IMR-90 (cell line): Measurements from ENCODE around the gene NLGN1. TPM values are rescaled to one million over a fixed set of nuclear protein-coding genes. Genes with fewer than 3 reads are reported as not detected.

Source experiments
- ATAC-seq: fragments of 200-7000 bp; cut with Tn5 transposase; 2 replicates; pipeline ENCODE4 v1.9.1; 2020; ENCODE audit warnings: low read depth, mild to moderate bottlenecking, moderate library complexity
- BruUV-seq: library from RNA; stranded (reverse); fragments of 400-500 nt; replicated peaks from 2 replicates; lab custom pipeline; 2021; lab: Mats Ljungman, UMichigan
- CTCF ChIA-PET: fragments of 300-600 bp; formaldehyde crosslinking; extraction: SDS; loops from one replicate; lab custom pipeline; 2021; ENCODE audit warnings: antibody characterized with exemption; lab: Yijun Ruan, JAX
- POLR2A ChIA-PET: fragments of 300-600 bp; sonication (Branson Sonifier 250); formaldehyde crosslinking; loops from one replicate; lab custom pipeline; 2022; ENCODE audit warnings: antibody characterized with exemption; ENCODE audit not compliant: unreplicated experiment; lab: Charles Lee
- DNase-seq: peaks from one replicate; pipeline ENCODE4 v3.0.0; 2013
- H2AFZ ChIP-seq: replicated peaks from 2 replicates; pipeline ENCODE3; 2013; ENCODE audit warnings: low read length, mild to moderate bottlenecking; ENCODE audit not compliant: poor library complexity
- H2AK5ac ChIP-seq: 2 replicates; pipeline ENCODE4 v1.6.1; 2013; ENCODE audit warnings: low read depth, low read length, inconsistent platforms
- H2AK9ac ChIP-seq: replicated peaks from 2 replicates; pipeline ENCODE3; 2013; ENCODE audit warnings: mild to moderate bottlenecking, low read depth, low read length, moderate library complexity; ENCODE audit not compliant: poor library complexity
- H2BK120ac ChIP-seq: 2 replicates; pipeline ENCODE4 v1.6.1; 2013; ENCODE audit warnings: low read depth, low read length, inconsistent platforms
- H2BK15ac ChIP-seq: 3 replicates; pipeline ENCODE4 v1.6.1; 2013; ENCODE audit warnings: low read depth, low read length, inconsistent platforms
- H2BK20ac ChIP-seq: 2 replicates; pipeline ENCODE4 v1.6.1; 2013; ENCODE audit warnings: low read depth, mild to moderate bottlenecking, inconsistent platforms, low read length, moderate library complexity
- H2BK5ac ChIP-seq: 2 replicates; pipeline ENCODE4 v1.6.1; 2013; ENCODE audit warnings: mild to moderate bottlenecking, low read depth, low read length, inconsistent platforms; ENCODE audit not compliant: poor library complexity, severe bottlenecking
- H3K14ac ChIP-seq: replicated peaks from 2 replicates; pipeline ENCODE4 v1.6.1; 2013; ENCODE audit warnings: low read depth, low read length, inconsistent platforms
- H3K18ac ChIP-seq: 2 replicates; pipeline ENCODE4 v1.6.1; 2013; ENCODE audit warnings: low read depth, low read length, control low read depth
- H3K23ac ChIP-seq: 2 replicates; pipeline ENCODE4 v1.6.1; 2013; ENCODE audit warnings: low read depth, low read length, inconsistent platforms
- H3K27ac ChIP-seq: 2 replicates; pipeline ENCODE4 v1.5.1; 2013; ENCODE audit warnings: mild to moderate bottlenecking, control low read depth, low read length; ENCODE audit not compliant: insufficient read depth
- H3K27me3 ChIP-seq: 2 replicates; pipeline ENCODE4 v1.6.1; 2013; ENCODE audit warnings: low read length; ENCODE audit not compliant: control insufficient read depth, insufficient read depth
- H3K36me3 ChIP-seq: 2 replicates; pipeline ENCODE4 v1.6.1; 2013; ENCODE audit warnings: low read length, mixed read lengths; ENCODE audit not compliant: control insufficient read depth, insufficient read depth
- H3K4ac ChIP-seq: 2 replicates; pipeline ENCODE4 v1.6.1; 2013; ENCODE audit warnings: low read depth, low read length, inconsistent platforms
- H3K4me1 ChIP-seq: 2 replicates; pipeline ENCODE4 v1.6.1; 2013; ENCODE audit warnings: low read length, mixed read lengths; ENCODE audit not compliant: control insufficient read depth, insufficient read depth
- H3K4me2 ChIP-seq: 2 replicates; pipeline ENCODE4 v1.6.1; 2013; ENCODE audit warnings: low read depth, mild to moderate bottlenecking, control low read depth, low read length, moderate library complexity
- H3K4me3 ChIP-seq: 2 replicates; pipeline ENCODE4 v1.5.1; 2013; ENCODE audit warnings: low read depth, mild to moderate bottlenecking, control low read depth, low read length, moderate library complexity; ENCODE audit not compliant: insufficient read depth
- H3K56ac ChIP-seq: 2 replicates; pipeline ENCODE4 v1.6.1; 2013; ENCODE audit warnings: low read length, inconsistent platforms; ENCODE audit not compliant: insufficient read depth; ENCODE audit errors: extremely low read depth
- H3K79me1 ChIP-seq, 2 experiments: 2 replicates each; pipeline ENCODE4 v1.6.1; 2013; ENCODE audit warnings: low read length in 2 of 2, inconsistent platforms in 1 of 2, low read depth in 1 of 2
- H3K9ac ChIP-seq: 2 replicates; pipeline ENCODE4 v1.6.1; 2013; ENCODE audit warnings: low read depth, low read length, control low read depth
- H3K9me1 ChIP-seq: 2 replicates; pipeline ENCODE4 v1.6.1; 2013; ENCODE audit warnings: low read length, inconsistent platforms; ENCODE audit not compliant: insufficient read depth
- H3K9me3 ChIP-seq: 2 replicates; pipeline ENCODE4 v1.6.1; 2013; ENCODE audit warnings: low read length; ENCODE audit not compliant: control insufficient read depth, insufficient read depth
- H4K20me1 ChIP-seq: 2 replicates; pipeline ENCODE4 v1.6.1; 2013; ENCODE audit warnings: low read length, inconsistent platforms; ENCODE audit not compliant: insufficient read depth
- H4K5ac ChIP-seq: 2 replicates; pipeline ENCODE4 v1.6.1; 2013; ENCODE audit warnings: mild to moderate bottlenecking, low read depth, low read length, control low read depth
- H4K8ac ChIP-seq, 2 experiments: 2 replicates each; pipeline ENCODE4 v1.6.1; 2013; ENCODE audit warnings: low read depth in 2 of 2, low read length in 2 of 2, control low read depth in 1 of 2, inconsistent platforms in 1 of 2
- H4K91ac ChIP-seq: 2 replicates; pipeline ENCODE4 v1.6.1; 2013; ENCODE audit warnings: low read depth, low read length, inconsistent platforms; ENCODE audit not compliant: insufficient read depth
- BHLHE40 ChIP-seq: fragments of 150-350 bp; IDR thresholded peaks from 2 replicates; pipeline ENCODE4 v1.6.1; 2016; ENCODE audit warnings: mild to moderate bottlenecking, low read depth, low read length
- WGBS, 2 experiments: methylation state at CpG; one replicate each; pipeline versions ENCODE4 v1.1.5 to v1.1.7; 2013; ENCODE audit warnings: missing lambda C conversion rate in 2 of 2; ENCODE audit not compliant: insufficient read length in 1 of 2; ENCODE audit errors: extremely low coverage in 2 of 2; 5-methylcytosine and 5-hydroxymethylcytosine counted together
- dilution Hi-C: fragments of 300-500 bp; cut with HindIII; formaldehyde crosslinking; loops from one replicate; pipeline ENCODE4 v1.14.3; 2018; ENCODE audit warnings: low sequenced_read_pairs; ENCODE audit not compliant: unreplicated experiment
- in situ Hi-C: fragments of 300-500 bp; cut with MboI; formaldehyde crosslinking; loops from 3 replicates; pipeline ENCODE4 v1.14.3; 2019; ENCODE audit warnings: low sequenced_read_pairs, inconsistent platforms, mixed read lengths
- intact Hi-C: fragments of 100-400 bp; cut with micrococcal nuclease; formaldehyde crosslinking; loops from 2 replicates; pipeline ENCODE4 v1.10.0; 2022
- polyA plus RNA-seq, 3 experiments: library from polyadenylated mRNA; depleted of rRNA; stranded (reverse); fragments of >200 nt; gene quantifications; 2 replicates each; pipeline ENCODE4 v1.2.3, GENCODE V29; 2012; ENCODE audit warnings: low replicate concordance in 1 of 3
- total RNA-seq: library from RNA; depleted of rRNA; stranded (reverse); fragments of >200 nt; gene quantifications from 2 replicates; pipeline ENCODE4 v1.2.3, GENCODE V29; 2012

The NLGN1 gene
- total and polyA plus RNA-seq, 2 of the 4 experiments (the other 2 are of a cell fraction) = 1.8 to 12.5 TPM

DNA sequence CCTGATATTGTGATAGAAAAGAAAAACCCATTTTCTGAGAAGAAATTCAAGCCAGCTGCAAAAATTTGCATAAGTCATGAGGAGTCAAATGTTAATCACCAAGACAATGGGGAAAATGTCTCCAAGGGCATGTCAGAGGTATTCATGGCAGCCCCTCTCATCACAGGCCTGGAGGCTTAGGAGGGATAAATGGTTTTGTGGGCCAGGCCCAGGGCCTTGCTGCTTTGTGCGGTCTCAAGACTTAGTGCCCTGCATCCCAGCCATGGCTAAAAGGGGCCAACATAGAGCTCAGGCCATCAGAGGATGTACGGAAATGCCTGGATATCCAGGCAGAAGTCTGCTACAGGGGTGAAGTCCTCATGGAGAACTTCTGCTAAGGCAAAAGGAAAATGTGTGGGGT lies 631.1 kb downstream of the NLGN1 start:
- Histone ChIP-seq H4K91ac (no peak overlapping the region), H3K4ac (no peak overlapping the region), H3K27ac (no peak overlapping the region), H3K4me2 (no peak overlapping the region), H2BK5ac (no peak overlapping the region), H2AFZ (no peak overlapping the region), H4K5ac (no peak overlapping the region), H2BK120ac (no peak overlapping the region), H3K9me1 (no peaks in the 10 kb centered on the region), H3K18ac (no peak overlapping the region), H2BK20ac (no peak overlapping the region), H2AK9ac (no peak overlapping the region), H4K20me1 (no peaks in the 10 kb centered on the region), H3K27me3 (no peaks in the 10 kb centered on the region), H2BK15ac (no peak overlapping the region), H2AK5ac (no peak overlapping the region), H3K9me3 (peaks cover 4% of the 10 kb centered on the region; the same call in 1 of the 2 replicates), H3K56ac (no peak overlapping the region), H4K8ac (no peak overlapping the region), H3K79me1 (no peaks in the 10 kb centered on the region), H3K23ac (no peak overlapping the region), H3K14ac (no peak overlapping the region), H3K36me3 (no peaks in the 10 kb centered on the region), H3K9ac (no peak overlapping the region), H3K4me3 (no peak overlapping the region), H3K4me1 (no peaks in the 10 kb centered on the region)
- CTCF ChIA-PET = no interaction called here
- no TSS peak for BruUV-seq
- POLR2A ChIA-PET = no interaction called here
- no CpG with 5 or more reads among the region's 2 CpGs for WGBS, 2 experiments
- no peak for ATAC-seq
- no peak for DNase-seq
- TF ChIP-seq BHLHE40 = no peak
- dilution Hi-C loops (no loop called here), intact Hi-C loops (no loop called here), in situ Hi-C loops (no loop called here)
